Progenitor cell of endocrine pancreas (in vitro differentiated cells): Measurements from ENCODE around the gene MINDY3. TPM values are rescaled to one million over a fixed set of nuclear protein-coding genes. Genes with fewer than 3 reads are reported as not detected.

ENCODE experiments used
- DNase-seq: peaks from one replicate; pipeline ENCODE4 v3.0.0; 2021; ENCODE audit warnings: low spot score; ENCODE audit not compliant: unreplicated experiment
- H3K27ac Mint-ChIP-seq: 2 replicates; pipeline ENCODE4 v1.8.0; 2021; ENCODE audit warnings: mild to moderate bottlenecking, moderate library complexity, mixed read lengths
- H3K27me3 Mint-ChIP-seq: 2 replicates; pipeline ENCODE4 v1.8.0; 2021; ENCODE audit warnings: mixed read lengths
- H3K36me3 Mint-ChIP-seq: 2 replicates; pipeline ENCODE4 v1.8.0; 2022; ENCODE audit warnings: mixed read lengths; ENCODE audit not compliant: insufficient read depth
- H3K4me1 Mint-ChIP-seq: 2 replicates; pipeline ENCODE4 v1.8.0; 2021; ENCODE audit warnings: low read depth, mixed read lengths
- H3K4me3 Mint-ChIP-seq: 2 replicates; pipeline ENCODE4 v1.8.0; 2021; ENCODE audit warnings: low read depth, mild to moderate bottlenecking, moderate library complexity, mixed read lengths
- H3K9me3 Mint-ChIP-seq: 2 replicates; pipeline ENCODE4 v1.8.0; 2021; ENCODE audit warnings: low read depth, mixed read lengths
- CTCF ChIP-seq: fragments of 200-600 bp; sonication (generic); IDR thresholded peaks from one replicate; pipeline ENCODE4 v1.5.0; 2021; ENCODE audit warnings: antibody characterized with exemption, mild to moderate bottlenecking; ENCODE audit not compliant: unreplicated experiment
- total RNA-seq: library from RNA; stranded (reverse); gene quantifications from 2 replicates; pipeline ENCODE4 v1.2.1, GENCODE V29; 2021

MINDY3 gene
- total RNA-seq, 1 donor from 2014 or later, result 26.2 TPM

GRCh38 chr10:15748126-15748525, 112.2 kb downstream of the MINDY3 start:
- H3K27me3 Mint-ChIP-seq, result peaks cover 7% of the 10 kb centered on the region
- H3K9me3 Mint-ChIP-seq, result no peaks in the 10 kb centered on the region
- DNase-seq, result no peak
- H3K36me3 Mint-ChIP-seq, result no peaks in the 10 kb centered on the region
- peaks cover 2% of the 10 kb centered on the region for H3K4me1 Mint-ChIP-seq
- no peak overlapping the region for H3K27ac Mint-ChIP-seq
- H3K4me3 Mint-ChIP-seq, result no peak overlapping the region
- no peak for TF ChIP-seq CTCF

GRCh38 chr10:15747632-15748031, 112.7 kb downstream of the MINDY3 start:
- Mint-ChIP-seq H3K36me3 (no peaks in the 10 kb centered on the region), H3K27ac (no peak overlapping the region), H3K4me1 (peaks cover 2% of the 10 kb centered on the region), H3K27me3 (peaks cover 7% of the 10 kb centered on the region), H3K9me3 (no peaks in the 10 kb centered on the region), H3K4me3 (no peak overlapping the region)
- no peak for DNase-seq
- no peak for TF ChIP-seq CTCF

- TF ChIP-seq CTCF, result no peak
- no peaks in the 10 kb centered on the region for H3K9me3 Mint-ChIP-seq
- H3K27me3 Mint-ChIP-seq, result peaks cover 11% of the 10 kb centered on the region
- no peak for DNase-seq
- peaks cover 2% of the 10 kb centered on the region for H3K4me1 Mint-ChIP-seq
- H3K27ac Mint-ChIP-seq, result no peak overlapping the region
- no peak overlapping the region for H3K4me3 Mint-ChIP-seq
- H3K36me3 Mint-ChIP-seq, result no peaks in the 10 kb centered on the region
Measured at GRCh38 chr10:15745751-15746150, 114.6 kb downstream of the MINDY3 start.

- Mint-ChIP-seq H3K27me3 (peaks cover 8% of the 10 kb centered on the region), H3K36me3 (no peaks in the 10 kb centered on the region), H3K9me3 (no peaks in the 10 kb centered on the region), H3K4me3 (no peak overlapping the region), H3K27ac (no peak overlapping the region), H3K4me1 (peaks cover 2% of the 10 kb centered on the region)
- DNase-seq, result peak; percentile 15
- TF ChIP-seq CTCF, result peak; percentile 69
Measured at GRCh38 chr10:15744217-15744865, 116.0 kb downstream of the MINDY3 start.

GRCh38 chr10:15743443-15743842, 116.9 kb downstream of the MINDY3 start:
- no peaks in the 10 kb centered on the region for H3K9me3 Mint-ChIP-seq
- H3K36me3 Mint-ChIP-seq, result no peaks in the 10 kb centered on the region
- H3K27ac Mint-ChIP-seq, result no peak overlapping the region
- peaks cover 2% of the 10 kb centered on the region for H3K4me1 Mint-ChIP-seq
- DNase-seq, result no peak
- peaks cover 8% of the 10 kb centered on the region for H3K27me3 Mint-ChIP-seq
- TF ChIP-seq CTCF, result no peak
- no peak overlapping the region for H3K4me3 Mint-ChIP-seq
